CD14-positive monocyte (primary cell): ENCODE data around the gene SVIL. TPM values are rescaled to one million over a fixed set of nuclear protein-coding genes. Genes with fewer than 3 reads are reported as not detected.

ENCODE experiments used
- DNase-seq, 3 donors: peaks; one replicate each; pipeline ENCODE4 v3.0.0-alpha.2; 2011 to 2022
- H2AFZ ChIP-seq: 2 replicates; pipeline ENCODE4 v1.6.0; 2012; ENCODE audit warnings: mild to moderate bottlenecking, low read depth, low read length, inconsistent platforms; ENCODE audit not compliant: insufficient read depth, poor library complexity, severe bottlenecking
- H3K27ac ChIP-seq, 2 donors: 1 replicate in 1 of 2; 2 replicates in 1 of 2; pipeline ENCODE4 v1.5.1; 2012 to 2013; ENCODE audit warnings: low read length in 2 of 2, control low read depth in 1 of 2, inconsistent platforms in 1 of 2, low read depth in 1 of 2, mild to moderate bottlenecking in 1 of 2
- H3K27me3 ChIP-seq, 2 donors: one replicate each; pipeline versions ENCODE4 v1.6.0 to v1.6.1; 2011 to 2013; ENCODE audit warnings: low read length in 2 of 2; ENCODE audit not compliant: control insufficient read depth in 2 of 2, insufficient read depth in 2 of 2
- H3K36me3 ChIP-seq, 2 donors: replicated peaks in 1 of 2; 1 replicate in 1 of 2; 2 replicates in 1 of 2; pipeline versions ENCODE4 v1.5.1 to v1.6.1; 2012 to 2013; ENCODE audit warnings: low read length in 2 of 2, control low read depth in 1 of 2, inconsistent platforms in 1 of 2, mild to moderate bottlenecking in 1 of 2; ENCODE audit not compliant: insufficient read depth in 2 of 2, control insufficient read depth in 1 of 2
- H3K4me1 ChIP-seq, 2 donors: 1 replicate in 1 of 2; 2 replicates in 1 of 2; pipeline versions ENCODE4 v1.5.1 to v1.6.1; 2012 to 2013; ENCODE audit warnings: low read length in 2 of 2, control low read depth in 1 of 2, inconsistent platforms in 1 of 2, mild to moderate bottlenecking in 1 of 2, moderate library complexity in 1 of 2; ENCODE audit not compliant: insufficient read depth in 2 of 2, control insufficient read depth in 1 of 2
- H3K4me2 ChIP-seq: replicated peaks from 2 replicates; pipeline ENCODE3; 2012; ENCODE audit warnings: low read length, moderate library complexity, mild to moderate bottlenecking; ENCODE audit not compliant: poor library complexity, severe bottlenecking; ENCODE audit errors: extremely low read depth
- H3K4me3 ChIP-seq, 3 experiments: fragments of 200-600 bp in 1 of 3; sonication (generic) in 1 of 3; replicated peaks in 1 of 3; 1 replicate in 2 of 3; 2 replicates in 1 of 3; pipeline ENCODE4 v1.5.1; 2011 to 2013; ENCODE audit warnings: low read length in 3 of 3, mild to moderate bottlenecking in 3 of 3, control low read depth in 2 of 3, low read depth in 2 of 3, inconsistent platforms in 1 of 3, moderate library complexity in 1 of 3
- H3K79me2 ChIP-seq: 2 replicates; pipeline ENCODE4 v1.6.0; 2012; ENCODE audit warnings: mild to moderate bottlenecking, control low read depth, inconsistent platforms, low read length, moderate library complexity; ENCODE audit not compliant: insufficient read depth
- H3K9ac ChIP-seq: 2 replicates; pipeline ENCODE4 v1.6.0; 2017; ENCODE audit warnings: low read length, mild to moderate bottlenecking; ENCODE audit not compliant: insufficient read depth, poor library complexity, severe bottlenecking
- H3K9me3 ChIP-seq, 2 donors: replicated peaks in 1 of 2; 1 replicate in 1 of 2; 2 replicates in 1 of 2; pipeline versions ENCODE4 v1.5.1 to v1.6.1; 2012 to 2013; ENCODE audit warnings: low read length in 2 of 2, control low read depth in 1 of 2; ENCODE audit not compliant: control insufficient read depth in 1 of 2, insufficient read depth in 1 of 2
- H4K20me1 ChIP-seq: 2 replicates; pipeline ENCODE4 v1.6.0; 2012; ENCODE audit warnings: mild to moderate bottlenecking, low read length, control low read depth, moderate library complexity; ENCODE audit not compliant: insufficient read depth
- H3K27ac Mint-ChIP-seq, 7 donors: one replicate each; pipeline ENCODE4 v1.8.0; 2020; ENCODE audit warnings: mild to moderate bottlenecking in 7 of 7, mixed read lengths in 7 of 7, moderate library complexity in 6 of 7, inconsistent platforms in 2 of 7
- H3K27me3 Mint-ChIP-seq, 3 donors: one replicate each; pipeline ENCODE4 v1.8.0; 2021 to 2022; ENCODE audit warnings: low read depth in 3 of 3, mild to moderate bottlenecking in 3 of 3, mixed read lengths in 3 of 3, moderate library complexity in 3 of 3, inconsistent platforms in 1 of 3
- H3K36me3 Mint-ChIP-seq, 2 donors: one replicate each; pipeline ENCODE4 v1.8.0; 2020; ENCODE audit warnings: mixed read lengths in 2 of 2, inconsistent platforms in 1 of 2, mild to moderate bottlenecking in 1 of 2
- H3K4me1 Mint-ChIP-seq: one replicate; pipeline ENCODE4 v1.8.0; 2020; ENCODE audit warnings: mild to moderate bottlenecking, mixed read lengths
- H3K4me3 Mint-ChIP-seq, 2 donors: one replicate each; pipeline ENCODE4 v1.8.0; 2020; ENCODE audit warnings: mild to moderate bottlenecking in 2 of 2, mixed read lengths in 2 of 2, moderate library complexity in 1 of 2
- H3K9me3 Mint-ChIP-seq, 7 donors: one replicate each; pipeline ENCODE4 v1.8.0; 2020 to 2022; ENCODE audit warnings: mixed read lengths in 7 of 7, mild to moderate bottlenecking in 6 of 7, moderate library complexity in 6 of 7, inconsistent platforms in 2 of 7
- CTCF ChIP-seq: fragments of 200-600 bp; IDR thresholded peaks from one replicate; pipeline ENCODE4 v1.8.0; 2022; ENCODE audit warnings: antibody characterized with exemption, mild to moderate bottlenecking
- WGBS: methylation state at CpG from one replicate; pipeline ENCODE4 v1.1.5; 2013; ENCODE audit warnings: missing lambda C conversion rate; ENCODE audit not compliant: insufficient coverage; 5-methylcytosine and 5-hydroxymethylcytosine counted together
- intact Hi-C, 2 donors: fragments of 100-400 bp; cut with micrococcal nuclease; formaldehyde crosslinking; loops; one replicate each; pipeline versions ENCODE4 v1.15.0 to v1.15.1; 2023
- polyA plus RNA-seq, 3 donors: library from polyadenylated mRNA; depleted of rRNA in 1 of 3; unstranded in 2 of 3; stranded (reverse) in 1 of 3; fragments of 300-500 nt in 2 of 3; fragments of >200 nt in 1 of 3; fragmentation: Illumina TruSeq in 2 of 3; gene quantifications; 1 replicate in 2 of 3; 2 replicates in 1 of 3; pipeline ENCODE4 v1.2.3, GENCODE V29; 2012 to 2021

Gene SVIL
- polyA plus RNA-seq, 3 donors, result 2.1 to 14.3 (median 5.8) TPM

- peaks cover 12% of the 10 kb centered on the region for H3K79me2 ChIP-seq
- no peak overlapping the region for H3K4me3 Mint-ChIP-seq
- peaks cover 5% of the 10 kb centered on the region for H3K4me1 Mint-ChIP-seq
- intact Hi-C loops, result no loop called here
- H3K36me3 Mint-ChIP-seq, result peaks cover 28 to 44% of the 10 kb centered on the region in 2 donors
- peaks cover 8 to 20% (median 17%) of the 10 kb centered on the region in 7 donors for H3K9me3 Mint-ChIP-seq
- DNase-seq, result no peak
- no peaks in the 10 kb centered on the region for H3K27me3 ChIP-seq
- no CpG with 5 or more reads among the region's 4 CpGs for WGBS
- peaks cover 0 to 18% of the 10 kb centered on the region in 2 donors for H3K36me3 ChIP-seq
- no peaks in the 10 kb centered on the region for H3K27me3 Mint-ChIP-seq
- H3K9ac ChIP-seq, result no peak overlapping the region
- H4K20me1 ChIP-seq, result peaks cover 25% of the 10 kb centered on the region
- H2AFZ ChIP-seq, result no peak overlapping the region
- no peaks in the 10 kb centered on the region for H3K4me1 ChIP-seq
- no peak overlapping the region for H3K4me3 ChIP-seq
- H3K4me2 ChIP-seq, result no peak overlapping the region
- TF ChIP-seq CTCF, result no peak
- peaks cover 0 to 16% of the 10 kb centered on the region in 2 donors for H3K9me3 ChIP-seq
- H3K27ac Mint-ChIP-seq, result no peak overlapping the region
- H3K27ac ChIP-seq, result no peak overlapping the region
Measured at GRCh38 chr10:29613791-29614190, 21.0 kb downstream of the SVIL start.

GRCh38 chr10:29613196-29613595 lies 21.6 kb downstream of the SVIL start:
- no peaks in the 10 kb centered on the region for H3K27me3 ChIP-seq
- Mint-ChIP-seq H3K4me1 (peaks cover 5% of the 10 kb centered on the region), H3K27me3 (no peaks in the 10 kb centered on the region), H3K36me3 (peaks cover 28 to 45% of the 10 kb centered on the region in 2 donors), H3K27ac (no peak overlapping the region), H3K4me3 (no peak overlapping the region), H3K9me3 (peaks cover 8 to 20% (median 18%) of the 10 kb centered on the region in 7 donors)
- no peak overlapping the region for H3K27ac ChIP-seq
- H3K4me2 ChIP-seq, result no peak overlapping the region
- H3K4me3 ChIP-seq, result no peak overlapping the region
- WGBS, result 70% methylated on average over 2 of the region's 6 CpGs
- intact Hi-C loops, result no loop called here
- H3K9ac ChIP-seq, result no peak overlapping the region
- no peak for TF ChIP-seq CTCF
- DNase-seq, result no peak
- H3K4me1 ChIP-seq, result no peaks in the 10 kb centered on the region
- no peak overlapping the region for H2AFZ ChIP-seq
- peaks cover 0 to 19% of the 10 kb centered on the region in 2 donors for H3K9me3 ChIP-seq
- H4K20me1 ChIP-seq, result peaks cover 25% of the 10 kb centered on the region
- peaks cover 0 to 21% of the 10 kb centered on the region in 2 donors for H3K36me3 ChIP-seq
- peaks cover 8% of the 10 kb centered on the region for H3K79me2 ChIP-seq
